Mesothelial cell of epicardium (in vitro differentiated cells): ENCODE measurements around the gene ACAD8. TPM values are rescaled to one million over a fixed set of nuclear protein-coding genes. Genes with fewer than 3 reads are reported as not detected.

Experiments used
- DNase-seq, 2 experiments: peaks; one replicate each; pipeline ENCODE4 v3.0.0; 2021; ENCODE audit warnings: low spot score in 2 of 2; ENCODE audit not compliant: unreplicated experiment in 2 of 2
- H3K27ac Mint-ChIP-seq: 2 replicates; pipeline ENCODE4 v1.8.0; 2021; ENCODE audit warnings: mixed read lengths
- H3K27me3 Mint-ChIP-seq: 2 replicates; pipeline ENCODE4 v1.8.0; 2021; ENCODE audit warnings: low read depth, mixed read lengths
- H3K36me3 Mint-ChIP-seq: 2 replicates; pipeline ENCODE4 v1.8.0; 2021; ENCODE audit warnings: mixed read lengths
- H3K4me1 Mint-ChIP-seq: 2 replicates; pipeline ENCODE4 v1.8.0; 2021; ENCODE audit warnings: mixed read lengths
- H3K4me3 Mint-ChIP-seq: 2 replicates; pipeline ENCODE4 v1.8.0; 2021; ENCODE audit warnings: mild to moderate bottlenecking, moderate library complexity, mixed read lengths
- H3K9me3 Mint-ChIP-seq: 2 replicates; pipeline ENCODE4 v1.8.0; 2021; ENCODE audit warnings: mixed read lengths
- CTCF ChIP-seq: fragments of 200-600 bp; sonication (generic); IDR thresholded peaks from one replicate; pipeline ENCODE4 v1.5.0; 2021; ENCODE audit warnings: antibody characterized with exemption; ENCODE audit not compliant: unreplicated experiment
- total RNA-seq: library from RNA; stranded (reverse); gene quantifications from 3 replicates; pipeline ENCODE4 v1.2.1, GENCODE V29; 2021

ACAD8 gene
- total RNA-seq, 1 donor from 2014 or later = 23.1 TPM

- Mint-ChIP-seq H3K4me1 (no peaks in the 10 kb centered on the region), H3K36me3 (peaks cover 37% of the 10 kb centered on the region), H3K27ac (no peak overlapping the region), H3K4me3 (no peak overlapping the region), H3K9me3 (no peaks in the 10 kb centered on the region), H3K27me3 (no peaks in the 10 kb centered on the region)
- no peak for DNase-seq
- TF ChIP-seq CTCF = no peak
Observed at GRCh38 chr11:134242376-134242775, 11.0 kb upstream of the ACAD8 start.

GRCh38 chr11:134243913-134244312 is 9.5 kb upstream of the ACAD8 start:
- no peak overlapping the region for H3K27ac Mint-ChIP-seq
- no peak for DNase-seq
- no peaks in the 10 kb centered on the region for H3K27me3 Mint-ChIP-seq
- H3K4me1 Mint-ChIP-seq = no peaks in the 10 kb centered on the region
- no peaks in the 10 kb centered on the region for H3K9me3 Mint-ChIP-seq
- TF ChIP-seq CTCF = no peak
- H3K36me3 Mint-ChIP-seq = peaks cover 30% of the 10 kb centered on the region
- no peak overlapping the region for H3K4me3 Mint-ChIP-seq

- H3K9me3 Mint-ChIP-seq = no peaks in the 10 kb centered on the region
- DNase-seq = no peak
- H3K27ac Mint-ChIP-seq = no peak overlapping the region
- H3K4me1 Mint-ChIP-seq = no peaks in the 10 kb centered on the region
- no peaks in the 10 kb centered on the region for H3K27me3 Mint-ChIP-seq
- H3K4me3 Mint-ChIP-seq = no peak overlapping the region
- peaks cover 31% of the 10 kb centered on the region for H3K36me3 Mint-ChIP-seq
- no peak for TF ChIP-seq CTCF
Observed at GRCh38 chr11:134244593-134244992, 8.8 kb upstream of the ACAD8 start.

GRCh38 chr11:134245434-134245833 is 7.9 kb upstream of the ACAD8 start:
- Mint-ChIP-seq H3K9me3 (no peaks in the 10 kb centered on the region), H3K36me3 (peaks cover 25% of the 10 kb centered on the region), H3K27me3 (no peaks in the 10 kb centered on the region), H3K27ac (no peak overlapping the region), H3K4me1 (no peaks in the 10 kb centered on the region), H3K4me3 (no peak overlapping the region)
- TF ChIP-seq CTCF = no peak
- DNase-seq = no peak

- Mint-ChIP-seq H3K27ac (no peak overlapping the region), H3K4me3 (no peak overlapping the region), H3K4me1 (no peaks in the 10 kb centered on the region), H3K27me3 (no peaks in the 10 kb centered on the region), H3K9me3 (no peaks in the 10 kb centered on the region), H3K36me3 (peaks cover 27% of the 10 kb centered on the region)
- no peak for TF ChIP-seq CTCF
- DNase-seq = no peak
Observed at GRCh38 chr11:134246100-134246499, 7.3 kb upstream of the ACAD8 start.

- Mint-ChIP-seq H3K4me3 (no peak overlapping the region), H3K36me3 (peaks cover 28% of the 10 kb centered on the region), H3K9me3 (no peaks in the 10 kb centered on the region), H3K4me1 (peaks cover under 1% of the 10 kb centered on the region), H3K27me3 (no peaks in the 10 kb centered on the region), H3K27ac (no peak overlapping the region)
- no peak for DNase-seq
- no peak for TF ChIP-seq CTCF
Observed at GRCh38 chr11:134246678-134247077, 6.7 kb upstream of the ACAD8 start.
